Measurements from ENCODE around the gene SAMD5. TPM values are rescaled to one million over a fixed set of nuclear protein-coding genes. Genes with fewer than 3 reads are reported as not detected.

SAMD5 gene
- not detected in 2 replicates for total RNA-seq

DNA sequence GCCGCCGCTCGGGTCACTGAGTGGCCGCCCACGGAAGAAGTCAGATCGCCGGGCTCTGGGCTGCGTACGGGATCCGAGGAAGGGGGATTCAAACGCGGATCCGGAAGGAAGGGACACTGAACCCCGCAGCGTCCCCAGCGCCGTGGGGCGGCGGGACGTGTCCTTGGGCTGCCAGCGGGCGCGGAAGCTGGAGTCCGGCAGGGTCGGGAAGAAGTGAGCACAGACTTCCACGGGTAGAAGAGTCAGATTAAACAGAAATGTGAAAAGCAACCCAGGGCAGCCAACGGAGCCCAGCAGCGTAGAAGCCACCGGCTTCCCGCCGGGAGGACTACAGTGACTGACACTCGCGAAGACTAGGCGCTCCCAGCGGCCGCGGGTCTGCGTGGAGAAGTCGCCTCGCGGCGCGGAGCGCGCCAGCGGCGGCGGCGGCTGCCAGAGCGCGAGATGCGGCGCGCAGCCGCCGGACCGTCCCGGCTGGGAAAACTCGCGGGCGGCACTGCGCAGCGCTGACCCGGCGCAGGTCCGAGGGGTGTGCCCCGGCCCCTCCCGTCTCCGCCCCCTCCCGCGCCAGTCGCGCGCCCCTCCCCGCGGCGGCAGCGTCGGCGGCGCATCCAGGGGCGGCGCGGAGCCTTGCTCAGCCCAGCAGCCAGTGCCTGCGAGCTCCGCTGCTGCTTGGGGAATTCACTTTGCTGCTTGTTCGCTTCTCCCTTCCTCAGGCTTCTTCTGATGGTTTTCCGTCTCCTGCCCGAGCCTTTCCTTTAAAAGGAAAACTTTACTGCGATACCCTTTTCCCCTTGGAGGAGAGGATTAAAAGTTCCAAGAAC lies at the start of gene SAMD5:
TSS of gene SAMD5 (plus strand) at position 649 of the 824 bp plus-strand sequence. CDS start 239 bp downstream, outside the sequence.
- intact Hi-C loops (cut with micrococcal nuclease) = no loop called here
- no peak for ATAC-seq (ENCODE audit: low read depth)
- H3K4me3 Mint-ChIP-seq = peak within 1 kb of the TSS; percentile 72
- POLR2A ChIA-PET = no interaction called here
- no peaks in the 10 kb centered on the region for H3K36me3 Mint-ChIP-seq (ENCODE audit: low read depth)
- TF ChIP-seq, protein P1, sequence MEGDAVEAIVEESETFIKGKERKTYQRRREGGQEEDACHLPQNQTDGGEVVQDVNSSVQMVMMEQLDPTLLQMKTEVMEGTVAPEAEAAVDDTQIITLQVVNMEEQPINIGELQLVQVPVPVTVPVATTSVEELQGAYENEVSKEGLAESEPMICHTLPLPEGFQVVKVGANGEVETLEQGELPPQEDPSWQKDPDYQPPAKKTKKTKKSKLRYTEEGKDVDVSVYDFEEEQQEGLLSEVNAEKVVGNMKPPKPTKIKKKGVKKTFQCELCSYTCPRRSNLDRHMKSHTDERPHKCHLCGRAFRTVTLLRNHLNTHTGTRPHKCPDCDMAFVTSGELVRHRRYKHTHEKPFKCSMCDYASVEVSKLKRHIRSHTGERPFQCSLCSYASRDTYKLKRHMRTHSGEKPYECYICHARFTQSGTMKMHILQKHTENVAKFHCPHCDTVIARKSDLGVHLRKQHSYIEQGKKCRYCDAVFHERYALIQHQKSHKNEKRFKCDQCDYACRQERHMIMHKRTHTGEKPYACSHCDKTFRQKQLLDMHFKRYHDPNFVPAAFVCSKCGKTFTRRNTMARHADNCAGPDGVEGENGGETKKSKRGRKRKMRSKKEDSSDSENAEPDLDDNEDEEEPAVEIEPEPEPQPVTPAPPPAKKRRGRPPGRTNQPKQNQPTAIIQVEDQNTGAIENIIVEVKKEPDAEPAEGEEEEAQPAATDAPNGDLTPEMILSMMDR (IDR thresholded peaks at IDR 0.05) = no peak
- peaks cover 47% of the 10 kb centered on the region for H3K27me3 Mint-ChIP-seq
- H3K9me3 Mint-ChIP-seq = no peaks in the 10 kb centered on the region
- H3K27ac Mint-ChIP-seq = no peak within 1 kb of the TSS
- CTCF ChIA-PET = no interaction called here
- peaks cover 20% of the 10 kb centered on the region for H3K4me1 Mint-ChIP-seq
- peak; percentile 17 for DNase-seq

DNA sequence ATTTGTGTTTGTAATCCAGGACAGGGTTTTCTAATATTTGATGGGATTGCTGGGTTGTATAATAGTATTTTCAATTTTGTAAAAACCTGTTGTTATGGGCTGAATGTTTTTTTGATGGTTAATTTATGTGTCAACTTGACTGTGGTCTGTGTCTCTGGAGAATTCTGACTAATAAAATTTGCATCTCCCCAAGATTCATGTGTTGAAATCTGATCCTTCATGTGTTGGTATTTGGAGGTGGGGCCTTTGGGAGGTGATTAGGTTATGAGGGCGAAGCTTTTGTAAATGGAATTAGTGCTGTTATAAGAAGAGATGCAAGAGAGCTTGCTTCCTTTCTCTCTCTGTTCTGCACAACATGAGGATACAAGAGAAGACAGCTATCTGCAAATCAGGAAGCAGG lies 48.7 kb upstream of the SAMD5 start:
- Mint-ChIP-seq H3K27me3 (no peaks in the 10 kb centered on the region), H3K36me3 (ENCODE audit: low read depth) (no peaks in the 10 kb centered on the region), H3K4me3 (no peak overlapping the region), H3K4me1 (no peaks in the 10 kb centered on the region), H3K27ac (no peak overlapping the region), H3K9me3 (peaks cover 8% of the 10 kb centered on the region)
- TF ChIP-seq, protein P1 (IDR thresholded peaks at IDR 0.05) = no peak
- intact Hi-C loops (cut with micrococcal nuclease) = no loop called here
- CTCF ChIA-PET = no interaction called here
- POLR2A ChIA-PET = no interaction called here
- no peak for DNase-seq
- ATAC-seq (ENCODE audit: low read depth) = no peak

DNA sequence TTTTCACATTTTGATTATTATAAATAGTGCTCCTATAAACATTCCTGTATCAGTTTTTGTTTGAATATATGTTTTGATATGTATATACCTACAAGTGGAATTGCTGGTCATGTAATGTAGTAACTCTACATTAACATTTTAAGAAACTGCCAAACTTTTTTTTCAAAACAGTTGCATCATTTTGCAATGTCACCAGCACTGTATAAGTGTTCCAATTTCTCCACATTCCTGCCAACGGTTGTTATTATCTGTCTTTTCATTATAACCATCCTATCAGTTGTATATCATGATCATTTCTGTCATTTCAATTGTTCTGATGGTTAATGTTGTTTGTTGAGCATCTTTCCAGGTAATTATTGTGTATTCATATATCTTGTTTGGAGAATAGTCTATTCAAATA lies 44.8 kb upstream of the SAMD5 start:
- Mint-ChIP-seq H3K27me3 (peaks cover 6% of the 10 kb centered on the region), H3K4me3 (no peak overlapping the region), H3K27ac (no peak overlapping the region), H3K4me1 (no peaks in the 10 kb centered on the region), H3K9me3 (peaks cover 6% of the 10 kb centered on the region), H3K36me3 (ENCODE audit: low read depth) (no peaks in the 10 kb centered on the region)
- ChIA-PET CTCF (no interaction called here), POLR2A (no interaction called here)
- no peak for ATAC-seq (ENCODE audit: low read depth)
- TF ChIP-seq, protein P1 (IDR thresholded peaks at IDR 0.05) = no peak
- intact Hi-C loops (cut with micrococcal nuclease) = no loop called here
- DNase-seq = no peak

DNA sequence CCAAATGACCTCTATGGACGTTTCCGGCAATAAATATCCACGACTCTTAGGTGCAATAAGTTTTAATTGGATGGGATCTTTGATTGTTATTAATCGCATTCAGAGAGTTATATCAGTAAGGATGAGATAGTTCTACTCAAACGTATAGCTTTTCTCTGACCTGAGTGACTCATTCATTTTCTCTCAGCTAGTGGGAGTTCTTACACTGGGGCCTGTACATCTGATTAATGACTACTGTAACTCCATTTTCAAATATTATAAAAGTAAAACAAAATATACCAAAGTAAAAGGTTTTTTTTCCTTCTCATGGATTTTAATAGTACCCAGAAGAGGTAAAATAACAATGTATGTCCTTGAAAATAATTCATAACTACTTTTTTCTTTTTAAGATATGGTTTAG lies 41.1 kb upstream of the SAMD5 start:
- Mint-ChIP-seq H3K27me3 (peaks cover 11% of the 10 kb centered on the region), H3K27ac (no peak overlapping the region), H3K9me3 (no peaks in the 10 kb centered on the region), H3K4me3 (no peak overlapping the region), H3K36me3 (ENCODE audit: low read depth) (no peaks in the 10 kb centered on the region), H3K4me1 (no peaks in the 10 kb centered on the region)
- ChIA-PET POLR2A (no interaction called here), CTCF (no interaction called here)
- TF ChIP-seq, protein P1 (IDR thresholded peaks at IDR 0.05) = no peak
- intact Hi-C loops (cut with micrococcal nuclease) = no loop called here
- no peak for DNase-seq
- no peak for ATAC-seq (ENCODE audit: low read depth)

DNA sequence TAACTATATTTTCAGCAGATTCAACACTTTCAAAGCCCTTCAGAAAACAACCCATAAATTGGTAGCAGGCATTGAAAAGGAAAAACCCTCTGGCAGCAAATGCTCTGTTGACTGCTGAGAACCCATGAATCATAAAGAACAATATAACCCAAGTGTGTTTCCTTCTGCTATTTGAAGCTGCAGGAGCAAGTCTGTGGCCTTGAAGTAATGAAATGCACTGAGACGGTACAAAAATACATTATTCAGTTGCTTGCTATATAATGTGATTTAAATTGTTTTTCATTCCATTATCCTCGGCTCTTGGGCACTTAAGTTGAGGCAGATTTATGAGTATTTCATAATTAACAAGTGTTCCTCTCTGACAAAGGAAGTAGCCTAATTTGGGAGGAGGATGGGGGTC lies 40.6 kb upstream of the SAMD5 start:
- Mint-ChIP-seq H3K4me3 (no peak overlapping the region), H3K27ac (no peak overlapping the region), H3K27me3 (peaks cover 11% of the 10 kb centered on the region), H3K36me3 (ENCODE audit: low read depth) (no peaks in the 10 kb centered on the region), H3K9me3 (peaks cover 3% of the 10 kb centered on the region), H3K4me1 (no peaks in the 10 kb centered on the region)
- POLR2A ChIA-PET = no interaction called here
- TF ChIP-seq, protein P1 (IDR thresholded peaks at IDR 0.05) = no peak
- intact Hi-C loops (cut with micrococcal nuclease) = no loop called here
- CTCF ChIA-PET = no interaction called here
- ATAC-seq (ENCODE audit: low read depth) = no peak
- no peak for DNase-seq
